OCI-LY7 (cell line): Measurements from ENCODE around the gene TRAPPC1.

Experiments
- CTCF ChIP-seq: fragments of 200-600 bp; sonication (generic); conservative IDR thresholded peaks from 2 replicates; pipeline ENCODE4 v1.5.1; 2014; ENCODE audit warnings: mild to moderate bottlenecking, antibody characterized with exemption, low read length, moderate library complexity, mixed read lengths
- EZH2phosphoT487 ChIP-seq: fragments of 200-600 bp; sonication (generic); IDR thresholded peaks from 2 replicates; pipeline ENCODE4 v1.6.1; 2018; ENCODE audit warnings: low read depth, borderline replicate concordance, mild to moderate bottlenecking, mixed run types, antibody characterized with exemption, low read length, moderate library complexity, mixed read lengths

GRCh38 chr17:7922845-7923628 is 8.7 kb downstream of the TRAPPC1 start:
- no peak for TF ChIP-seq CTCF
- no peak for TF ChIP-seq EZH2phosphoT487
